ENCODE measurements around the gene FHOD3. TPM values are rescaled to one million over a fixed set of nuclear protein-coding genes. Genes with fewer than 3 reads are reported as not detected.

The FHOD3 gene
- total and polyA plus RNA-seq, 9 of the 15 experiments (the other 6 are each of a cell fraction or from before 2014, with no cell fraction given) = 0.11 TPM; not detected in 8

GRCh38 chr18:36468161-36468560 lies 170.6 kb downstream of the FHOD3 start (continued):
- TF ChIP-seq BACH1 (tag; IDR thresholded peaks at IDR 0.05) (no peak), NCOR1 (IDR thresholded peaks at IDR 0.05) (peak; percentile 57), ZNF318 (IDR thresholded peaks at IDR 0.05; ENCODE audit: borderline replicate concordance in 1 of 2, low read depth in 1 of 2) (no peak), ZNF75A (CRISPR knock-in tag; IDR thresholded peaks at IDR 0.05) (no peak), MTF1 (CRISPR knock-in tag; IDR thresholded peaks at IDR 0.05; ENCODE audit: borderline replicate concordance) (no peak), XRCC4 (IDR thresholded peaks at IDR 0.05; ENCODE audit: extremely low read depth, insufficient read depth, insufficient read length) (no peak), CBFA2T2 (conservative IDR thresholded peaks at IDR 0.05) (peak; percentile 79), SMAD4 (CRISPR knock-in tag; conservative IDR thresholded peaks at IDR 0.05) (0 out of 2 replicates have a peak, but pooled peaks have one; percentile 30), ZNF431 (CRISPR knock-in tag; IDR thresholded peaks at IDR 0.05) (no peak), ZFP30 (CRISPR knock-in tag; IDR thresholded peaks at IDR 0.05; ENCODE audit: borderline replicate concordance) (no peak), SMAD3 (CRISPR knock-in tag; conservative IDR thresholded peaks at IDR 0.05) (no peak)
- TF ChIP-seq, protein P1, sequence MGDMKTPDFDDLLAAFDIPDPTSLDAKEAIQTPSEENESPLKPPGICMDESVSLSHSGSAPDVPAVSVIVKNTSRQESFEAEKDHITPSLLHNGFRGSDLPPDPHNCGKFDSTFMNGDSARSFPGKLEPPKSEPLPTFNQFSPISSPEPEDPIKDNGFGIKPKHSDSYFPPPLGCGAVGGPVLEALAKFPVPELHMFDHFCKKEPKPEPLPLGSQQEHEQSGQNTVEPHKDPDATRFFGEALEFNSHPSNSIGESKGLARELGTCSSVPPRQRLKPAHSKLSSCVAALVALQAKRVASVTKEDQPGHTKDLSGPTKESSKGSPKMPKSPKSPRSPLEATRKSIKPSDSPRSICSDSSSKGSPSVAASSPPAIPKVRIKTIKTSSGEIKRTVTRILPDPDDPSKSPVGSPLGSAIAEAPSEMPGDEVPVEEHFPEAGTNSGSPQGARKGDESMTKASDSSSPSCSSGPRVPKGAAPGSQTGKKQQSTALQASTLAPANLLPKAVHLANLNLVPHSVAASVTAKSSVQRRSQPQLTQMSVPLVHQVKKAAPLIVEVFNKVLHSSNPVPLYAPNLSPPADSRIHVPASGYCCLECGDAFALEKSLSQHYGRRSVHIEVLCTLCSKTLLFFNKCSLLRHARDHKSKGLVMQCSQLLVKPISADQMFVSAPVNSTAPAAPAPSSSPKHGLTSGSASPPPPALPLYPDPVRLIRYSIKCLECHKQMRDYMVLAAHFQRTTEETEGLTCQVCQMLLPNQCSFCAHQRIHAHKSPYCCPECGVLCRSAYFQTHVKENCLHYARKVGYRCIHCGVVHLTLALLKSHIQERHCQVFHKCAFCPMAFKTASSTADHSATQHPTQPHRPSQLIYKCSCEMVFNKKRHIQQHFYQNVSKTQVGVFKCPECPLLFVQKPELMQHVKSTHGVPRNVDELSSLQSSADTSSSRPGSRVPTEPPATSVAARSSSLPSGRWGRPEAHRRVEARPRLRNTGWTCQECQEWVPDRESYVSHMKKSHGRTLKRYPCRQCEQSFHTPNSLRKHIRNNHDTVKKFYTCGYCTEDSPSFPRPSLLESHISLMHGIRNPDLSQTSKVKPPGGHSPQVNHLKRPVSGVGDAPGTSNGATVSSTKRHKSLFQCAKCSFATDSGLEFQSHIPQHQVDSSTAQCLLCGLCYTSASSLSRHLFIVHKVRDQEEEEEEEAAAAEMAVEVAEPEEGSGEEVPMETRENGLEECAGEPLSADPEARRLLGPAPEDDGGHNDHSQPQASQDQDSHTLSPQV (IDR thresholded peaks at IDR 0.05) = no peak
- TF ChIP-seq, protein P2, sequence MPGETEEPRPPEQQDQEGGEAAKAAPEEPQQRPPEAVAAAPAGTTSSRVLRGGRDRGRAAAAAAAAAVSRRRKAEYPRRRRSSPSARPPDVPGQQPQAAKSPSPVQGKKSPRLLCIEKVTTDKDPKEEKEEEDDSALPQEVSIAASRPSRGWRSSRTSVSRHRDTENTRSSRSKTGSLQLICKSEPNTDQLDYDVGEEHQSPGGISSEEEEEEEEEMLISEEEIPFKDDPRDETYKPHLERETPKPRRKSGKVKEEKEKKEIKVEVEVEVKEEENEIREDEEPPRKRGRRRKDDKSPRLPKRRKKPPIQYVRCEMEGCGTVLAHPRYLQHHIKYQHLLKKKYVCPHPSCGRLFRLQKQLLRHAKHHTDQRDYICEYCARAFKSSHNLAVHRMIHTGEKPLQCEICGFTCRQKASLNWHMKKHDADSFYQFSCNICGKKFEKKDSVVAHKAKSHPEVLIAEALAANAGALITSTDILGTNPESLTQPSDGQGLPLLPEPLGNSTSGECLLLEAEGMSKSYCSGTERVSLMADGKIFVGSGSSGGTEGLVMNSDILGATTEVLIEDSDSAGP (CRISPR knock-in tag; IDR thresholded peaks at IDR 0.05) = no peak

Data from K562 (cell line).